GM19043 (cell line): ENCODE data around the gene MORC2.

Experiments
- ATAC-seq: cut with Tn5 transposase; IDR thresholded peaks from one replicate; pipeline ENCODE4 v1.9.1; 2021; ENCODE audit warnings: low read depth; ENCODE audit not compliant: unreplicated experiment

MORC2 gene

DNA sequence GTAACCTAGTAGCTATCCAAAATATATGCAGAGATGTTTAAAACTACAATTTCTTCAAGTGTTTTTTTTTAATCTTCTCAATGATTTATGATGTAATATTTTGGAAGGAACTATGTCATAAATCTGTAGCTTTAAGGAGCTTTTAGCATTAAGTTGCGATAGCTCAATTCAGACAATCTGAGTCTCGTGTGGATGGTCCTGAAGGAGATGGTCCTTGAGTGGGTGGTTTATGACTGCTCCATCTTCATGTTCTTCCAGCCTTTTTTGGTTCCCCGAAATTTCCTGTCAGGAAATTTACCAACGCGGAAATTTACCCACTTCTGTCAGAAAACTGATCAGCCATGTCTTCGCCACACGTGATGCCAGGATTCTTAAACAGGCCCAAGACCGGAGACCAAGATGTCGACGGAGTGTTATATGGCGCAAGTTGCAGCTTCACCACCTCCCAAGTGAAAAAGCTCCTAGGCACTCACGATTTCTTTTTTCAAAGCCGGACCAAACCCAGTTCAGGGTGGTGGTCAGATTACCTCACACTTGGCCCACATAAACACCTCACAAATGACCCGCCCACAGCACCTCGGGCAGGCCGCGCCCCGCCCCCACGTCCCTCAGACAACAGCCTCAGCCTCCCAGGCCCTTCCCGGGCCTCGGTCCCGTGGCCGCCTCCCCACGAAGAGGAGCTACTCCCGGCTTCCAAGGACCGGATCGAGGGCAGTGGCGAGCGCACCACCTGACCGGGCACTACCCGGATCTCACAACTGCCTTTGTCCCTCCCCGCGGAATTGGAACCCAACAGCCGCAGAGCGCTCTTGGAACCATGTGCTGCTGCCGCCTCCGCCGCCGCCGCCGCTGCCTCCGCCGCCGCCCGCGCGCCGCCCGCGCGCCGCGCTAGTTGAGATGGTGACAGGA lies at the start of gene MORC2:
Gene MORC2, minus strand, starts transcription at position 760 of the 909 bp plus-strand sequence. CDS start 885 bp downstream, outside the sequence.
- peak; percentile 9 for ATAC-seq

GRCh38 chr22:31005535-31005934 lies 37.0 kb upstream of the MORC2 start:
- no peak for ATAC-seq

GRCh38 chr22:31001124-31001770 lies 32.7 kb upstream of the MORC2 start:
- ATAC-seq: no peak

DNA sequence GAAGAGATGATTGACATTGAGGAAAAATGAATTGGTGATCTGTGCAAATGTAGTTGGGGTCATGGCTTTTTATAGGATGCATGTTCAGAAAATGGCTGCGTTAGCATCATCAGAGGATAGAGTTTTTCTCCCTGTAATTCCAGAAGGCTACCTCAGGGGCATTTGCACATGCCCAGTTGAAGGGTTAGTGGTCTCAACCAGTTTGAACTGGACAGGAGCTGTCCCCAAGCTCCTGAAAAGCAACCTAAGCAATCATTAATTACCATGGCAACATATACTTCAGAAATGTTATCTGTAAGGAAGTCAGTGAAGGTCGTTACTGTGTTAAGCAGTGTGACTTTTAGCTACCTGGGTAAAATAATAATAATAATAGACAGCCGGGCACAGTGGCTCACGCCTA lies 29.8 kb upstream of the MORC2 start:
- ATAC-seq: no peak

DNA sequence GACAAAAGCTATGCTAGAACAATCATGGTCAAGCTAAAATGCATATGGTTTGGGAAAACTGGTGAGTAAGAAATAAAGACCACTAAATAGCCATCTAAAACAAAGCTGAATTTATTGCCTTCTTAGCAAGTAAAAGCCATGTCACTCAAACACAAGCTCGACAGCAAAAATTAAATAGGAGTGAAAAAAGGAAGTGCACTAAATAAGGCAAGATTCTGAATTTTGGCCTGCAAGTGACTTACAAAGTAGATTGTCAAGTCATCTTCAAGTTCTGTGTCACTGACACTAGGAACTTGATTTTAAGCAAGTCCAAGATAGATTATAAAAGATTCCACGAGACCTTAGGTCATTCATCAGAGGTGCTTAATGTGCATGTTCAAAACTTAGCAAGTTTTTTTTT lies 27.9 kb upstream of the MORC2 start:
- ATAC-seq: no peak

- ATAC-seq: no peak
These were observed 26.4 kb upstream of the MORC2 start for GRCh38 chr22:30994960-30995359.

- no peak for ATAC-seq
These were observed 24.0 kb upstream of the MORC2 start for GRCh38 chr22:30992565-30992964.

DNA sequence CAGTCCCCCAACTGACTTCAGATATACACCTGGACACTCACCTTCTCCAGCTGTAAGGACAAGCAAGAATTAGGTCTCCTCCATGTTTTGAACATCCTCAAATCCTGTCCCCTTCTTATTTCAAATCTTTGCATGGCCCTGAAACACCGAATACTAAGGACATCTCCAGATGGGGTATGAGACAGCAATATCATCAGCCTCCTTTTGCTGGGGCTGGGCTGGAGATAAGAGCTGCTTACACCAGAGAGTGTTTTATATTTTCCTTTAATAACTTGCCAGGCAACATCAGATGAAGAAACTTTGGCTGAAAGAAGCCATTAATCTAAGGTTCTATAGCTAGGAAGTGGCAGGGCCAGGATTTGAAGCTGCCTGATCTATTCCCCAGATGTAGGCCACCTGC lies 22.1 kb upstream of the MORC2 start:
- ATAC-seq: no peak

DNA sequence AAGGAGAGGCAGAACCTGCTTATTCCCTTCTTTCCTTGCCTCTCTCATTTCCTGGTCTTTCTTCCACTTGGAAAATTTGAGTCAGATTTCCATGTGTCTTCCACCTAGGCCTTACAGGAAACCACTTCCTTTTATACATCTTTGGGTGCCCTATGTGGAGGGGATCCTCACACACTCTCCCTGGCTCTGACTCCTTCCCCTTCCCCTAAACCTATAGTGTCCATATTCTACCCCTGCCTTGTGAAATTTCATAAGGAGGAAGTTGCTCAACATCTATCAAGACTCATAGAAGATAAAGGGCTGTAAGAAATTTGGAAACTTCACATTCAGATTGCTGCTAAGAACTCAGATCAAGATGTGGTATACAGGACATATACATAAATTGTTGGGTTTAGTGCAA lies 20.9 kb upstream of the MORC2 start:
- no peak for ATAC-seq

- ATAC-seq: no peak
These were observed 17.1 kb upstream of the MORC2 start for GRCh38 chr22:30985561-30986208.

DNA sequence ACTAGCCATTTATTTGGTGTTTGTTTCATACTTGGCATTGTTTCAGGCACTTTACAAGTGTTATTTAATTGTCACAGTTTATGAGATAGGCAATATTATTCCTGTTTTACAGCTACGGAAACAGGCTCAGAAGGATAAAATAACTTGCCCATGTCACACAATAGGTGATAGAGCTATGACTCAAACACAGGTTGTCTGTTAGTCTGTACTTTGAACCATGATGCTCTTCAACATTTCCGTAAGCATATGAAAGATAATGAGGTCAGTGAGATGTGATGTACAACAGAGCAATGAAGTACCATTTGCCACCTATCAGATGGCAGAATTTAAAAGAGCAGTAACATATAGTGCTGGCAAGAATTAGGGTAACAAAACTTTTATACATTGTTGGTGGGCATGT lies 15.7 kb upstream of the MORC2 start:
- ATAC-seq: no peak

DNA sequence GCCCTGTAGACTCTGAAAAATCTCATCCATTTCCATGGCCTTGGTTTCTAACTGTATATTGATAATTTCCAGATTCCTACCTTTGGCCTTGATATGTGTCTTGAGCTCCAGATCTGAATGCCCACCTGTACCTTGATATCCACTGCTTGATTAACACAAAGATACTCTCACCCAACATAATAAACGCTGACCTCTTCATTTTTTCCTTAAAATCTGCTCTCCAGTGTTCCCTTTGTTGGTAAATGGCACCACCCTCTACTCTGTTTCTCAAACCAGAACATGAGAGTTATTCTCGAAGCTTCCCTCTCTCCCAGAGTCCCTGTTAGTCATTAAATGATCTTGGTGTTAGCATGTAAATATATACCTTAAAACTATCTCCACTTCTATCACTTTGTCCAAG lies 13.9 kb upstream of the MORC2 start:
- no peak for ATAC-seq

GRCh38 chr22:30979932-30980331 lies 11.4 kb upstream of the MORC2 start:
- no peak for ATAC-seq

- no peak for ATAC-seq
These were observed 9.9 kb upstream of the MORC2 start for GRCh38 chr22:30978304-30978962.

GRCh38 chr22:30970356-30970746 lies 1.8 kb upstream of the MORC2 start:
- ATAC-seq: no peak

- peak; percentile 25 for ATAC-seq
These were observed 1.2 kb upstream of the MORC2 start for GRCh38 chr22:30969532-30970355.

- peak; percentile 91 for ATAC-seq
These were observed 454 bp upstream of the MORC2 start, which contains the start of gene TUG1 for GRCh38 chr22:30968924-30969531. Gene TUG1 (plus strand): TSS chr22:30969265.

- no peak for ATAC-seq
These were observed 3.7 kb downstream of the MORC2 start for GRCh38 chr22:30964858-30965257.

DNA sequence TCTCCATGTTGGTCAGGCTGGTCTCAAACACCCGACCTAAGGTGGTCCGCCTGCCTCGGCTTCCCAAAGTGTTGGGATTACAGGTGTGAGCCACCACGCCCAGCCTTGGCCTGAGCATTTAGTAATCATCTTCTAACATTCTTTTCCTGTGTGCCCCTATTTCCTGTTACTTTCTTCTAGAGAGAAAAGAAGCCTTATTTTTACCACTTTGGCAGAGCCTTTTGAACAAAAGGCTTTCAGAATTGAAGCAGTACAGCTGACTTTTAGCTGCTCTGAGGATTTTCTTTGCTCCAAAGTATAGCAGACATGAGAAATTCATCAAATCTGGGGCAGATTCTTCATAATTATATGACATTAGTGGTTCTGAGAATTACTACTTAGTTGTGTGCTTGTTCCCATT lies 13.4 kb downstream of the MORC2 start:
- no peak for ATAC-seq

DNA sequence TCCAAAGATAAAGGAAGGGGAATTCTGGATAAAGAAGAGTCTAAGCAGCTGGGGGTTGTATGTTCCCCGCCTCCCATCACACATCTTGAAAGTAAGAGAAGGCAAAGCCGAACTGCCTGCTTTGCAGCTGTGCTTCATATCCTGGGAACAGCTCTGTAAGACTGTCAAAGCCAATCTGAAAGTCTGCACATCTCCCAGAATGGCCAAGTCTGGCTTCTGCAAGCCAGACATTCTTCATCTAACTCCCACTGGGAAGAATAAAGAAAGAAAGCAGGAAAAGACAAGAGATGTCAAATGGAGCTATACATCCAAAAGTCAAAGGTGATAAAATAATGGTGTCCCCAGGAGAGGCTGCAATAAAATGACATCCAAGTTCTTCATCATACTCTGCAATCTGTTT lies 15.4 kb downstream of the MORC2 start:
- ATAC-seq: no peak
